Measurements from ENCODE around the gene HBG2.

DNA sequence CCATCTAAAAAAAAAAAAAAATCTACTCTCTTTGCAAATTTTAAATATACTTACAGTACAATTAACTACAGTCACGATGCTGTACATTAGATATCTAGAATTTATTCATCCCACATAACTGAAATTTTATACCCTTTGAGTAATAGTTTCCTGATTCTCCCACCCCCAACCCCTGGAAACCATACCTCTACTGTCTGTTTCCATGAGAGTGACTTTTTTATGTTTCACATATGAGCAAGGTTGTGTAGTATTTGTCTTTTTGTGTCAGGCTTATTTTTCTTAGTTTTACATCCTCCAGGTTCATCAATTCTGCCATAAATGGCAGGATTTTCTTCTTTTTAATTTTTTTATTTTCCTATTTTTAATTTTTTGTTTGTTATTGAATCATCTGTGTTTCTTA is 30.9 kb downstream of the HBG2 start:
- TF ChIP-seq, protein P1, sequence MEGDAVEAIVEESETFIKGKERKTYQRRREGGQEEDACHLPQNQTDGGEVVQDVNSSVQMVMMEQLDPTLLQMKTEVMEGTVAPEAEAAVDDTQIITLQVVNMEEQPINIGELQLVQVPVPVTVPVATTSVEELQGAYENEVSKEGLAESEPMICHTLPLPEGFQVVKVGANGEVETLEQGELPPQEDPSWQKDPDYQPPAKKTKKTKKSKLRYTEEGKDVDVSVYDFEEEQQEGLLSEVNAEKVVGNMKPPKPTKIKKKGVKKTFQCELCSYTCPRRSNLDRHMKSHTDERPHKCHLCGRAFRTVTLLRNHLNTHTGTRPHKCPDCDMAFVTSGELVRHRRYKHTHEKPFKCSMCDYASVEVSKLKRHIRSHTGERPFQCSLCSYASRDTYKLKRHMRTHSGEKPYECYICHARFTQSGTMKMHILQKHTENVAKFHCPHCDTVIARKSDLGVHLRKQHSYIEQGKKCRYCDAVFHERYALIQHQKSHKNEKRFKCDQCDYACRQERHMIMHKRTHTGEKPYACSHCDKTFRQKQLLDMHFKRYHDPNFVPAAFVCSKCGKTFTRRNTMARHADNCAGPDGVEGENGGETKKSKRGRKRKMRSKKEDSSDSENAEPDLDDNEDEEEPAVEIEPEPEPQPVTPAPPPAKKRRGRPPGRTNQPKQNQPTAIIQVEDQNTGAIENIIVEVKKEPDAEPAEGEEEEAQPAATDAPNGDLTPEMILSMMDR (IDR thresholded peaks at IDR 0.05), result no peak
- no peak for TF ChIP-seq POLR2A (IDR thresholded peaks at IDR 0.05)

Measured in thyroid gland (tissue), 4 donors.